ENCODE measurements around the gene GDE1. TPM values are rescaled to one million over a fixed set of nuclear protein-coding genes. Genes with fewer than 3 reads are reported as not detected.

The GDE1 gene
- total RNA-seq, 3 donors from 2014 or later: 26.1 to 28.1 (median 26.2) TPM

Other genes with a start within 250 kb of the GDE1 start
- not detected for gene CLEC19A, start 236.4 kb downstream of the GDE1 start, total RNA-seq
- gene TMC5, start 104.2 kb downstream of the GDE1 start, total RNA-seq: under 1 TPM in 1 of 3 donors, not detected in 2; 0.58 TPM
- gene CCP110, start 1.8 kb upstream of the GDE1 start, total RNA-seq: 10 to 100 TPM; 14.1 to 17.4 (median 15.3) TPM
- gene VPS35L, start 33.6 kb upstream of the GDE1 start, total RNA-seq: 10 to 100 TPM; 29.9 to 34.5 (median 30.9) TPM
- 10 to 100 TPM; 28.6 to 37.0 (median 33.6) TPM for gene KNOP1, start 196.1 kb upstream of the GDE1 start, total RNA-seq
- gene IQCK, start 196.2 kb upstream of the GDE1 start, total RNA-seq: 1 to 10 TPM; 3.2 to 5.4 (median 3.6) TPM